ENCODE results near the gene NLRC3. TPM values are rescaled to one million over a fixed set of nuclear protein-coding genes. Genes with fewer than 3 reads are reported as not detected.

The NLRC3 gene
- total RNA-seq, 2 donors from 2014 or later = 0.11 to 0.18 TPM

DNA sequence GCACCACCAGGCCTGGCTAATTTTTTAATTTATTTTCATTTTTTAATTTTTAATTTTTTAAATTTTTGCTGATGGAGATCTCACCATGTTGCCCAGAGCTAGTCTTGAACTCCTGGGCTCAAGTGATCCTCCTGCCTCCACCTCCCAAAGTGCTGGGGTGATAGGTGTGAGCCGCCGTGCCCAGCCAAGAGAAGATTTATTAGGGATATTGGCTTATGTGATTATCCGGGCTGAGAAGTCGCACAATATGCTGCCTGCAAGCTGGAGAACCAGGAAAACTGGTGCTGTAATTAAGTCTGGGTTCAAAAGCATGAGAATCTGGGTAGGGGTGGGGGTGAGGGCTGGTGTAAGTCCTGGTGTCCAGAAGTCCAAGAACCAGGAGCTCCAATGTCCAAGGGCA lies 79.4 kb downstream of the NLRC3 start:
- Histone ChIP-seq H3K4me3 (ENCODE audit: low read length) (no peak overlapping the region), H3K27me3 (ENCODE audit: control insufficient read depth, insufficient read depth, low read length, poor library complexity, severe bottlenecking) (no peaks in the 10 kb centered on the region), H3K9ac (ENCODE audit: extremely low read depth, low read length, poor library complexity, severe bottlenecking) (no peak overlapping the region), H3K4me1 (ENCODE audit: control insufficient read depth, insufficient read depth, low read length) (no peaks in the 10 kb centered on the region), H3K9me3 (ENCODE audit: control insufficient read depth, low read length) (no peaks in the 10 kb centered on the region), H3K36me3 (ENCODE audit: control insufficient read depth, insufficient read depth, low read length) (no peaks in the 10 kb centered on the region), H3K27ac (ENCODE audit: low read depth, low read length) (no peak overlapping the region)
- TF ChIP-seq, protein P1, sequence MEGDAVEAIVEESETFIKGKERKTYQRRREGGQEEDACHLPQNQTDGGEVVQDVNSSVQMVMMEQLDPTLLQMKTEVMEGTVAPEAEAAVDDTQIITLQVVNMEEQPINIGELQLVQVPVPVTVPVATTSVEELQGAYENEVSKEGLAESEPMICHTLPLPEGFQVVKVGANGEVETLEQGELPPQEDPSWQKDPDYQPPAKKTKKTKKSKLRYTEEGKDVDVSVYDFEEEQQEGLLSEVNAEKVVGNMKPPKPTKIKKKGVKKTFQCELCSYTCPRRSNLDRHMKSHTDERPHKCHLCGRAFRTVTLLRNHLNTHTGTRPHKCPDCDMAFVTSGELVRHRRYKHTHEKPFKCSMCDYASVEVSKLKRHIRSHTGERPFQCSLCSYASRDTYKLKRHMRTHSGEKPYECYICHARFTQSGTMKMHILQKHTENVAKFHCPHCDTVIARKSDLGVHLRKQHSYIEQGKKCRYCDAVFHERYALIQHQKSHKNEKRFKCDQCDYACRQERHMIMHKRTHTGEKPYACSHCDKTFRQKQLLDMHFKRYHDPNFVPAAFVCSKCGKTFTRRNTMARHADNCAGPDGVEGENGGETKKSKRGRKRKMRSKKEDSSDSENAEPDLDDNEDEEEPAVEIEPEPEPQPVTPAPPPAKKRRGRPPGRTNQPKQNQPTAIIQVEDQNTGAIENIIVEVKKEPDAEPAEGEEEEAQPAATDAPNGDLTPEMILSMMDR (conservative IDR thresholded peaks at IDR 0.05) = no peak
- Mint-ChIP-seq H3K4me3 (no peak overlapping the region), H3K27me3 (ENCODE audit: insufficient read depth) (peaks cover 3% of the 10 kb centered on the region), H3K4me1 (peaks cover 7% of the 10 kb centered on the region), H3K9me3 (no peaks in the 10 kb centered on the region), H3K27ac (no peak overlapping the region), H3K36me3 (ENCODE audit: low read depth) (no peaks in the 10 kb centered on the region)
- 80 to 92% methylated on average over 2 to 4 of the region's 4 CpGs for WGBS, 2 experiments (ENCODE audit: insufficient coverage in 1 of 2, insufficient read length in 1 of 2)
- no peak for DNase-seq

DNA sequence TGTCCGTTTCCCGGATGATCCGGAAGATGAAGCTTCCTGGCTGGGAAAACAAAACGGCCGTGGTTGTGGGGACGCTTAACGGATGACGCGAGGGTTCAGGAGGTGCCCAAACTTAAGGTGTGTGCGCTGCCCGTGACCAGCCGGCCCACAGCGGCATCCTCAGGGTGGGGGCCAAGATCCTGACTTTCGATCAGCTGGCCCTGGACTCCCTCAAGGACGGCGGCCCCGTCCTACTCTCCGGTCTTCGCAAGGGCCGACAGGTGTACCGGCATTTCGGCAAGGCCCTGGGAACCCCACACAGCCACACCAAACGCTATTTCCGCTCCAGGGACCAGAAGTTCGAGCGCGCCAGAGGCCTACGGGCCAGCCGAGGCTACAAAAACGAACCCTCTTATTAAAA lies 80.8 kb downstream of the NLRC3 start:
- Histone ChIP-seq H3K27me3 (ENCODE audit: control insufficient read depth, insufficient read depth, low read length, poor library complexity, severe bottlenecking) (no peaks in the 10 kb centered on the region), H3K9me3 (ENCODE audit: control insufficient read depth, low read length) (no peaks in the 10 kb centered on the region), H3K27ac (ENCODE audit: low read depth, low read length) (no peak overlapping the region), H3K9ac (ENCODE audit: extremely low read depth, low read length, poor library complexity, severe bottlenecking) (no peak overlapping the region), H3K4me3 (ENCODE audit: low read length) (no peak overlapping the region), H3K4me1 (ENCODE audit: control insufficient read depth, insufficient read depth, low read length) (no peaks in the 10 kb centered on the region), H3K36me3 (ENCODE audit: control insufficient read depth, insufficient read depth, low read length) (no peaks in the 10 kb centered on the region)
- no peak for DNase-seq
- WGBS, 2 experiments (ENCODE audit: insufficient coverage in 1 of 2, insufficient read length in 1 of 2) = 95 to 96% methylated on average over 29 to 30 of the region's 30 CpGs
- Mint-ChIP-seq H3K27me3 (ENCODE audit: insufficient read depth) (peaks cover 3% of the 10 kb centered on the region), H3K27ac (no peak overlapping the region), H3K4me3 (no peak overlapping the region), H3K36me3 (ENCODE audit: low read depth) (no peaks in the 10 kb centered on the region), H3K9me3 (no peaks in the 10 kb centered on the region), H3K4me1 (no peaks in the 10 kb centered on the region)
- TF ChIP-seq, protein P1 (conservative IDR thresholded peaks at IDR 0.05) = no peak

DNA sequence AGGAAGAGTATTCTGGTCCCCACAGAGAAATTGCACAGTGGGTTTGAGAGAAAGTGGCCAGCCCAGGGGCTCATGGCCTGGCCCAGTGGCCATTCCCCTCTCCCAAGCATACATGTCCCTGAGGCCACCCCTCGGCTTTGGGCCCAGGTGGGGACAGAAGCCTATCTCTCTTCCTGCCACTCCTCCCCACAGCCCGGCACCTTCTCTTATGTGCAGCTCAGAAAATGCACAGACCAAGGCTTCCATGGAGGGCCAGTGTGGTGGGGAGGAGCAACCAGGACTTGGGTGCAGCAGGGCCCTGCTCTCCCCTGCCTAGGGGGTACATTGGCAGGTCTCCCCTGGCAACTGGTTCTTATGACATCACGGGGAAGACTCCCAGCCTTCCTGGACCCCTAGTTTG lies 82.0 kb downstream of the NLRC3 start, which contains the start of gene C16orf90:
Gene C16orf90 (minus strand): TSS at position 314 of the 400 bp plus-strand sequence. CDS start 68 bp downstream, at position 246.
- 80 to 88% methylated on average over 1 to 3 of the region's 3 CpGs for WGBS, 2 experiments (ENCODE audit: insufficient coverage in 1 of 2, insufficient read length in 1 of 2)

More for the DNA sequence above, 82.0 kb downstream of the NLRC3 start, which contains the start of gene C16orf90:
- Mint-ChIP-seq H3K4me1 (no peaks in the 10 kb centered on the region), H3K27ac (no peak within 1 kb of the TSS), H3K27me3 (ENCODE audit: insufficient read depth) (no peaks in the 10 kb centered on the region), H3K4me3 (no peak within 1 kb of the TSS), H3K36me3 (ENCODE audit: low read depth) (no peaks in the 10 kb centered on the region), H3K9me3 (no peaks in the 10 kb centered on the region)
- TF ChIP-seq, protein P1 (conservative IDR thresholded peaks at IDR 0.05) = no peak
- DNase-seq = no peak
- H3K9me3 ChIP-seq (ENCODE audit: control insufficient read depth, low read length) = no peaks in the 10 kb centered on the region
- H3K27ac ChIP-seq (ENCODE audit: low read depth, low read length) = no peak within 1 kb of the TSS
- no peaks in the 10 kb centered on the region for H3K36me3 ChIP-seq (ENCODE audit: control insufficient read depth, insufficient read depth, low read length)
- H3K4me1 ChIP-seq (ENCODE audit: control insufficient read depth, insufficient read depth, low read length) = no peaks in the 10 kb centered on the region
- H3K9ac ChIP-seq (ENCODE audit: extremely low read depth, low read length, poor library complexity, severe bottlenecking) = no peak within 1 kb of the TSS
- no peak within 1 kb of the TSS for H3K4me3 ChIP-seq (ENCODE audit: low read length)
- no peaks in the 10 kb centered on the region for H3K27me3 ChIP-seq (ENCODE audit: control insufficient read depth, insufficient read depth, low read length, poor library complexity, severe bottlenecking)
